ENCODE data around the gene NDST4.

DNA sequence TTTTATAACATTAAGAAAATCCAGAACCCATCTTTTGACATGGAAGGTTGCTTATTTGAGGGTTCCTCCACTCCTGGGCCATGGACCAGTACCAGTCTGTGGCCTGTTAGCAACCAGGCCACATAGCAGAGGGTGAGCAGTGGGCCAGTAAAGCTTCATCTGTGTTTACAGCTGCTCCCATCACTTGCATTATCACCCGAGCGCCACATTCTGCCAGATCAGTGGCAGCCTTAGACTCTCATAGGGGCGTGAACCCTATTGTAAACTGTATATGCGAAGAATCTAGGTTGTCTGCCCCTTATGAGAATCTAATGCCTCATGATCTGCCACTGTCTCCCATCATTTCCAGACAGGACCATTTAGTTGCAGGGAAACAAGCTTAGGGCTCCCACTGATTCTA, 58.6 kb downstream of the NDST4 start:
- no peak for TF ChIP-seq SNAI2 (CRISPR knock-in tag; IDR thresholded peaks at IDR 0.05)
- no peak for TF ChIP-seq PPARA (CRISPR knock-in tag; IDR thresholded peaks at IDR 0.05; ENCODE audit: borderline replicate concordance)
- no peak for TF ChIP-seq TCF4 (CRISPR knock-in tag; IDR thresholded peaks at IDR 0.05; ENCODE audit: borderline replicate concordance)
- TF ChIP-seq, protein P1, sequence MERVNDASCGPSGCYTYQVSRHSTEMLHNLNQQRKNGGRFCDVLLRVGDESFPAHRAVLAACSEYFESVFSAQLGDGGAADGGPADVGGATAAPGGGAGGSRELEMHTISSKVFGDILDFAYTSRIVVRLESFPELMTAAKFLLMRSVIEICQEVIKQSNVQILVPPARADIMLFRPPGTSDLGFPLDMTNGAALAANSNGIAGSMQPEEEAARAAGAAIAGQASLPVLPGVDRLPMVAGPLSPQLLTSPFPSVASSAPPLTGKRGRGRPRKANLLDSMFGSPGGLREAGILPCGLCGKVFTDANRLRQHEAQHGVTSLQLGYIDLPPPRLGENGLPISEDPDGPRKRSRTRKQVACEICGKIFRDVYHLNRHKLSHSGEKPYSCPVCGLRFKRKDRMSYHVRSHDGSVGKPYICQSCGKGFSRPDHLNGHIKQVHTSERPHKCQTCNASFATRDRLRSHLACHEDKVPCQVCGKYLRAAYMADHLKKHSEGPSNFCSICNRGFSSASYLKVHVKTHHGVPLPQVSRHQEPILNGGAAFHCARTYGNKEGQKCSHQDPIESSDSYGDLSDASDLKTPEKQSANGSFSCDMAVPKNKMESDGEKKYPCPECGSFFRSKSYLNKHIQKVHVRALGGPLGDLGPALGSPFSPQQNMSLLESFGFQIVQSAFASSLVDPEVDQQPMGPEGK (CRISPR knock-in tag; IDR thresholded peaks at IDR 0.05; ENCODE audit: borderline replicate concordance) = no peak
- no peak for TF ChIP-seq RARB (CRISPR knock-in tag; IDR thresholded peaks at IDR 0.05)
- no peak for TF ChIP-seq ISL1 (CRISPR knock-in tag; IDR thresholded peaks at IDR 0.05)
- TF ChIP-seq ZNF70 (CRISPR knock-in tag; IDR thresholded peaks at IDR 0.05) = no peak

Measured in SK-N-SH treated with all-trans-retinoic acid at 6 μM for 48 hours (cell line).